IPS-NIHi7 (cell line): Measurements from ENCODE around the gene UGT1A1.
A peak's percentile ranks its signal among the peaks of the same experiment; 100 is the strongest.

Experiments
- DNase-seq: peaks from one replicate; pipeline ENCODE4 v3.0.0; 2012; ENCODE audit warnings: mixed read lengths; ENCODE audit errors: extremely low spot score

Gene UGT1A1

GRCh38 chr2:233796254-233796653, 36.2 kb downstream of the UGT1A1 start:
- no peak for DNase-seq

GRCh38 chr2:233798335-233799086, 38.4 kb downstream of the UGT1A1 start:
- no peak for DNase-seq

GRCh38 chr2:233799087-233799665, 39.1 kb downstream of the UGT1A1 start:
- no peak for DNase-seq

GRCh38 chr2:233799716-233800115, 39.6 kb downstream of the UGT1A1 start:
- no peak for DNase-seq

- no peak for DNase-seq
These were observed 40.1 kb downstream of the UGT1A1 start for GRCh38 chr2:233800208-233800607.

- no peak for DNase-seq
These were observed 41.5 kb downstream of the UGT1A1 start for GRCh38 chr2:233801357-233802131.

- no peak for DNase-seq
These were observed 42.2 kb downstream of the UGT1A1 start for GRCh38 chr2:233802132-233802815.

GRCh38 chr2:233803292-233803911, 43.3 kb downstream of the UGT1A1 start:
- DNase-seq, result no peak

- no peak for DNase-seq
These were observed 43.9 kb downstream of the UGT1A1 start for GRCh38 chr2:233803994-233804393.

GRCh38 chr2:233807215-233807865, 47.3 kb downstream of the UGT1A1 start:
- no peak for DNase-seq

GRCh38 chr2:233807966-233808935, 48.2 kb downstream of the UGT1A1 start:
- no peak for DNase-seq

- no peak for DNase-seq
These were observed 50.3 kb downstream of the UGT1A1 start for GRCh38 chr2:233810385-233810784.

GRCh38 chr2:233811087-233811486, 51.0 kb downstream of the UGT1A1 start:
- no peak for DNase-seq

GRCh38 chr2:233811732-233812131, 51.7 kb downstream of the UGT1A1 start:
- DNase-seq, result no peak

GRCh38 chr2:233813236-233814055, 53.4 kb downstream of the UGT1A1 start:
- DNase-seq, result no peak

- DNase-seq, result peak; percentile 72
These were observed 54.2 kb downstream of the UGT1A1 start for GRCh38 chr2:233814056-233814835.

GRCh38 chr2:233815861-233816260, 55.8 kb downstream of the UGT1A1 start:
- no peak for DNase-seq

- no peak for DNase-seq
These were observed 56.3 kb downstream of the UGT1A1 start for GRCh38 chr2:233816334-233816733.
